Activated CD4-positive, alpha-beta T cell treated with anti-CD3 and anti-CD28 coated beads for 36 hours (primary cell): ENCODE results near the gene ELFN1. TPM values are rescaled to one million over a fixed set of nuclear protein-coding genes. Genes with fewer than 3 reads are reported as not detected.

Source experiments
- ATAC-seq: fragments of 200-7000 bp; cut with Tn5 transposase; one replicate; pipeline ENCODE4 v1.10.0; 2021; ENCODE audit warnings: mild to moderate bottlenecking, moderate library complexity
- CTCF ChIA-PET: fragments of 350-600 bp; sonication (Branson Sonifier 250); formaldehyde crosslinking; loops from one replicate; lab custom pipeline; 2021; ENCODE audit warnings: antibody characterized with exemption; lab: Charles Lee
- POLR2A ChIA-PET: fragments of 350-600 bp; sonication (Branson Sonifier 250); formaldehyde crosslinking; loops from one replicate; lab custom pipeline; 2021; ENCODE audit warnings: antibody characterized with exemption, inconsistent platforms; lab: Charles Lee
- DNase-seq: peaks from one replicate; pipeline ENCODE4 v3.0.0-alpha.2; 2020
- H3K27ac Mint-ChIP-seq: one replicate; pipeline ENCODE4 v1.8.0; 2021; ENCODE audit warnings: mixed read lengths
- H3K27me3 Mint-ChIP-seq: one replicate; pipeline ENCODE4 v1.8.0; 2021; ENCODE audit warnings: mixed read lengths
- H3K36me3 Mint-ChIP-seq: one replicate; pipeline ENCODE4 v1.8.0; 2021; ENCODE audit warnings: low read depth, mixed read lengths
- H3K4me1 Mint-ChIP-seq: one replicate; pipeline ENCODE4 v1.8.0; 2021; ENCODE audit warnings: mixed read lengths
- H3K4me3 Mint-ChIP-seq: one replicate; pipeline ENCODE4 v1.8.0; 2021; ENCODE audit warnings: mild to moderate bottlenecking, moderate library complexity, mixed read lengths
- H3K9me3 Mint-ChIP-seq: one replicate; pipeline ENCODE4 v1.8.0; 2021; ENCODE audit warnings: low read depth, mixed read lengths
- intact Hi-C, 2 experiments: fragments of 100-400 bp; cut with DNase I in 1 of 2; cut with micrococcal nuclease in 1 of 2; formaldehyde crosslinking; loops; one replicate each; pipeline versions ENCODE4 v1.14.2 to v1.15.1; 2022 to 2024; cut with DNase I, micrococcal nuclease
- total RNA-seq, 2 experiments: library from RNA; stranded (reverse); gene quantifications; one replicate each; pipeline ENCODE4 v1.2.3, GENCODE V29; 2021

Gene ELFN1
- total RNA-seq, 2 experiments from 2014 or later = 0.05 to 0.09 TPM

- peaks cover 15% of the 10 kb centered on the region for H3K9me3 Mint-ChIP-seq
- H3K27ac Mint-ChIP-seq = no peak overlapping the region
- POLR2A ChIA-PET = no interaction called here
- no peak overlapping the region for H3K4me3 Mint-ChIP-seq
- intact Hi-C loops = no loop called here
- H3K27me3 Mint-ChIP-seq = peaks cover 9% of the 10 kb centered on the region
- H3K36me3 Mint-ChIP-seq = peaks cover 1% of the 10 kb centered on the region
- H3K4me1 Mint-ChIP-seq = no peaks in the 10 kb centered on the region
- no peak for DNase-seq
- CTCF ChIA-PET = no interaction called here
- ATAC-seq = no peak
Measured at GRCh38 chr7:1632916-1633785, 36.9 kb upstream of the ELFN1 start.

GRCh38 chr7:1635401-1635800 lies 34.7 kb upstream of the ELFN1 start:
- ATAC-seq (no peak), DNase-seq (no peak)
- intact Hi-C loops = no loop called here
- peaks cover 12% of the 10 kb centered on the region for H3K9me3 Mint-ChIP-seq
- no peak overlapping the region for H3K4me3 Mint-ChIP-seq
- no peak overlapping the region for H3K27ac Mint-ChIP-seq
- H3K27me3 Mint-ChIP-seq = peaks cover 7% of the 10 kb centered on the region
- H3K4me1 Mint-ChIP-seq = no peaks in the 10 kb centered on the region
- CTCF ChIA-PET = no interaction called here
- POLR2A ChIA-PET = no interaction called here
- peaks cover 1% of the 10 kb centered on the region for H3K36me3 Mint-ChIP-seq

GRCh38 chr7:1637155-1637554 lies 32.9 kb upstream of the ELFN1 start:
- ATAC-seq = no peak

GRCh38 chr7:1638215-1638661 lies 31.8 kb upstream of the ELFN1 start:
- no peak for ATAC-seq
- Mint-ChIP-seq H3K27ac (no peak overlapping the region), H3K27me3 (peaks cover 2% of the 10 kb centered on the region), H3K4me3 (no peak overlapping the region), H3K36me3 (peaks cover 1% of the 10 kb centered on the region), H3K4me1 (no peaks in the 10 kb centered on the region), H3K9me3 (peaks cover 12% of the 10 kb centered on the region)
- ChIA-PET POLR2A (no interaction called here), CTCF (no interaction called here)
- DNase-seq = no peak
- intact Hi-C loops = no loop called here

More at GRCh38 chr7:1637155-1637554, 32.9 kb upstream of the ELFN1 start:
- no peaks in the 10 kb centered on the region for H3K27me3 Mint-ChIP-seq
- H3K4me1 Mint-ChIP-seq = no peaks in the 10 kb centered on the region
- no peak overlapping the region for H3K27ac Mint-ChIP-seq
- ChIA-PET CTCF (interaction anchor here (0.6 kb wide), 1 partner anchor 61 kb away, joined by 4 read pairs; no protein-coding TSS in a partner anchor), POLR2A (no interaction called here)
- intact Hi-C loops = no loop called here
- H3K9me3 Mint-ChIP-seq = peaks cover 12% of the 10 kb centered on the region
- H3K4me3 Mint-ChIP-seq = no peak overlapping the region
- no peak for DNase-seq
- peaks cover 1% of the 10 kb centered on the region for H3K36me3 Mint-ChIP-seq

- ChIA-PET POLR2A (no interaction called here), CTCF (no interaction called here)
- H3K4me1 Mint-ChIP-seq = no peaks in the 10 kb centered on the region
Measured at GRCh38 chr7:1639071-1639470, 31.0 kb upstream of the ELFN1 start.

GRCh38 chr7:1639532-1640175 lies 30.4 kb upstream of the ELFN1 start:
- peaks cover 2% of the 10 kb centered on the region for H3K27me3 Mint-ChIP-seq
- H3K36me3 Mint-ChIP-seq = peaks cover 1% of the 10 kb centered on the region
- intact Hi-C loops = no loop called here
- H3K4me1 Mint-ChIP-seq = no peaks in the 10 kb centered on the region
- H3K9me3 Mint-ChIP-seq = peaks cover 9% of the 10 kb centered on the region
- no peak overlapping the region for H3K27ac Mint-ChIP-seq
- ChIA-PET CTCF (interaction anchor here (0.8 kb wide), 1 partner anchor 61 kb away, joined by 3 read pairs; no protein-coding TSS in a partner anchor), POLR2A (no interaction called here)
- no peak overlapping the region for H3K4me3 Mint-ChIP-seq
- ATAC-seq (no peak), DNase-seq (no peak)

More at GRCh38 chr7:1639071-1639470, 31.0 kb upstream of the ELFN1 start:
- ATAC-seq (no peak), DNase-seq (no peak)
- peaks cover 2% of the 10 kb centered on the region for H3K27me3 Mint-ChIP-seq
- H3K9me3 Mint-ChIP-seq = peaks cover 12% of the 10 kb centered on the region
- peaks cover 1% of the 10 kb centered on the region for H3K36me3 Mint-ChIP-seq
- no peak overlapping the region for H3K27ac Mint-ChIP-seq
- no peak overlapping the region for H3K4me3 Mint-ChIP-seq
- intact Hi-C loops = no loop called here

GRCh38 chr7:1640376-1641172 lies 29.5 kb upstream of the ELFN1 start:
- CTCF ChIA-PET = interaction anchor here (0.8 kb wide), 1 partner anchor 62 kb away, joined by 3 read pairs; no protein-coding TSS in a partner anchor

GRCh38 chr7:1641173-1641572 lies 28.9 kb upstream of the ELFN1 start:
- POLR2A ChIA-PET = no interaction called here
- Mint-ChIP-seq H3K27me3 (peaks cover 2% of the 10 kb centered on the region), H3K4me1 (no peaks in the 10 kb centered on the region)

More at GRCh38 chr7:1640376-1641172, 29.5 kb upstream of the ELFN1 start:
- DNase-seq (no peak), ATAC-seq (no peak)
- intact Hi-C loops = no loop called here
- Mint-ChIP-seq H3K36me3 (peaks cover 1% of the 10 kb centered on the region), H3K27me3 (peaks cover 2% of the 10 kb centered on the region), H3K9me3 (peaks cover 5% of the 10 kb centered on the region), H3K27ac (no peak overlapping the region), H3K4me1 (no peaks in the 10 kb centered on the region), H3K4me3 (no peak overlapping the region)
- POLR2A ChIA-PET = no interaction called here

GRCh38 chr7:1641661-1642260 lies 28.3 kb upstream of the ELFN1 start:
- Mint-ChIP-seq H3K9me3 (peaks cover 3% of the 10 kb centered on the region), H3K27me3 (peaks cover 2% of the 10 kb centered on the region), H3K27ac (no peak overlapping the region), H3K4me1 (no peaks in the 10 kb centered on the region), H3K4me3 (no peak overlapping the region), H3K36me3 (peaks cover 1% of the 10 kb centered on the region)
- no peak for DNase-seq
- ChIA-PET POLR2A (no interaction called here), CTCF (no interaction called here)
- intact Hi-C loops = no loop called here
- ATAC-seq = no peak

More at GRCh38 chr7:1641173-1641572, 28.9 kb upstream of the ELFN1 start:
- peaks cover 3% of the 10 kb centered on the region for H3K9me3 Mint-ChIP-seq
- DNase-seq (no peak), ATAC-seq (no peak)
- H3K4me3 Mint-ChIP-seq = no peak overlapping the region
- CTCF ChIA-PET = no interaction called here
- peaks cover 1% of the 10 kb centered on the region for H3K36me3 Mint-ChIP-seq
- no peak overlapping the region for H3K27ac Mint-ChIP-seq
- intact Hi-C loops = no loop called here

- peaks cover 2% of the 10 kb centered on the region for H3K27me3 Mint-ChIP-seq
- CTCF ChIA-PET = no interaction called here
- ATAC-seq (no peak), DNase-seq (no peak)
- H3K4me1 Mint-ChIP-seq = no peaks in the 10 kb centered on the region
- no peak overlapping the region for H3K4me3 Mint-ChIP-seq
- H3K27ac Mint-ChIP-seq = no peak overlapping the region
- H3K9me3 Mint-ChIP-seq = no peaks in the 10 kb centered on the region
- POLR2A ChIA-PET = no interaction called here
- intact Hi-C loops = no loop called here
- H3K36me3 Mint-ChIP-seq = peaks cover under 1% of the 10 kb centered on the region
Measured at GRCh38 chr7:1642291-1642731, 27.8 kb upstream of the ELFN1 start.
